Measurements from ENCODE around the gene MEG3.
"Not testable (repeated sequence)": the region's sequence is repeated elsewhere in the genome, so short reads cannot be mapped to it uniquely, and the experiment has no call there.

MEG3 gene

DNA sequence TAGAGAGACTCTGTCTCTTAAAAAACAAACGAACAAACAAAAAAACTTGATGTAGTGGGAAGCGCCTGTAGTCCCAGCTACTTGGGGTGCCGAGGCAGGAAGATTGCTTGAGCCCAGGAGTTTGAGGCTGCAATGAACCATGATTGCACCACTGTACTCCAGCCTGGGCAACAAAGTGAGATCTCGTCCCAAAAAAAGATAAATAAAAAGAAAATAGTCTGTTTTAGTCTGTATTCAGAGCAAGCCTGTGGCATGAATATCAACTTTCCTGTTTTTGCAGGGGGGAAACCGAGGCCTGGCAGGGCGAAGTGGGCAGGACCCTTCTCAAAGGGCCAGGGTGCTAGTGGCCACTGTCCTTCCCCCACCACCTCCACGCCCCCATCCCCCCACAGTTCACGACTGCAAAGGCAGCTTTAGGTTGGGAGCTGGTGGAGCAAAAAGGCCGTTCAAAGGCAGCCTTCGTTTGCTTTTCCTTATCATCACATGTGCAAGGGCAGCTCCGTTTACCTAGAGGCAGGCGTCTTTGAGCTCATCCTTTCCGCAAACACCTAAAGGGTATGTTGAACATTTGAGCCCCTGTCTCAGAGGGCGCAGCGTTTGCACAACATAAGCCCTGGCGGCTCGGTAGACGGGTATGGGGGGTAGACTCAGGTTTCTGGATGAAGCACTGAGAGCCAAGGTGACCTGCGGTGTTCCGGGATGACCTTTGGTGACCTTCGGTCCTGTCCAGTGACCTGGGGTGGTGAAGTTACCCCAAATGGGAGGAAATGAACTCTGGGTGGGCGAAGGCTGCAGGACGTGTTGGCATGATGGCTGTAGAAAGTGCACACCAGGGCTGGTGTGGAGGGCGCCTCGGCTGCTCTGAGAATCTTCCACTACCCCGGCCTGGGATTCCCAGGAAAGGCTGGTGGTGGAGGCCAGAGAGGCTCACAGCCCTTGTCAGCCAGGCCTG, 8.7 kb upstream of the MEG3 start:
- TF ChIP-seq CTCF (conservative IDR thresholded peaks at IDR 0.05) = no peak
- H3K27ac ChIP-seq = no peak overlapping the region

DNA sequence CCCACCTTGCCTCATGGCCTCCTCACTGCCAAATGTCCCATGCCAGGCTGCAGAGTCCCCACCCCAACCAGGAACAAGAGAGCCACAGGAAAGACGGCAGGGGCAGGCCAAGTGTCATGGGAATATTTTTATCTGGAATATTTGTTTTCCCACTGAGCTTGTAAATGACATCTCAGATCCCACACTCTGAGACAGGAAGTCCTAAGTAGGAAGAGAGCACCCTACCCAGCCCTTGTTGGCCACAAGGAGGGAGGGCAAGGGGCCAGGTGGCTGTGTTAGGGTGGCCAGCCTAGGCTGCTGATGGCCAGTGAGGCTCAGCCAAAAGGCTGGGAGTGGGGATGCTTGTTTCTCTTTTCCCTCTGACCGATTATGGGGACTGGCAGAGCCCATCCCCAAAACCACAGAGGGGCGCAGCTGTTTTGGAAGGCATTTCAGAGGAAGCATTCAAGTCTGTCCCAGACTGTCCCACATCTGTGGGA, 7.7 kb upstream of the MEG3 start:
- no peak for TF ChIP-seq CTCF (conservative IDR thresholded peaks at IDR 0.05)
- H3K27ac ChIP-seq = no peak overlapping the region

DNA sequence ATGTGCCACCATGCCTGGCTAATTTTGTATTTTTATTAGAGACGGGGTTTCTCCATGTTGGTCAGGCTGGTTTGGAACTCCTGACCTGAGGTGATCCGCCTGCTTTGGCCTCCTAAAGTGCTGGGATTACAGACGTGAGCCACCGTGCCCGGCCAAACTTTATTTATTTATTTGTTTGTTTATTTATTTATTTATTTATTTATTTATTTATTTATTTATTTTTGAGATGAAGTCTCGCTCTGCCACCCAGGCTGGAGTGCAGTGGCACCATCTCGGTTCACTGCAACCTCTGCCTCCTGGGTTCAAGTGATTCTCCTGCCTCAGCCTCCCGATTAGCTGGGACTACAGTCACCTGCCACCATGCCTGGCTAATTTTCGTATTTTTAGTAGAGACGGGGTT, 7.0 kb upstream of the MEG3 start:
- H3K27ac ChIP-seq = not testable (repeated sequence)

DNA sequence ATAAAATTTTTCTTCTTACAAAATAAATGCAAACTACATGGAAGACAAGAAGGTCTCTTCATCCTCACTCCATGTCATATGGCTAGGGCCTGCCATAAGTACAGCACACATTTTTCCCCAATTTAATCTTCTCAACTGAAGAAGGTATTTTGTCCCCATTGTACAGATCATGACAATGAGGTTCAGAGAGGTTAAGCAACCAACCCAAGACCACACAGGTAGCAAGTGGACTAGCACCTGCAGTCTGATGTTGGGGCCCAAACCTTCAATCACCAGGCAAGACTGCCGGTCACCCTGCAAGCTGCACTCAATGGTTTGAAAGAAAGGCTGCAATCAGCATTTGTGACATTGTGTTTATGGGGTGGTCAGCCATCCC, 6.5 kb upstream of the MEG3 start:
- H3K27ac ChIP-seq = no peak overlapping the region
- no peak for TF ChIP-seq CTCF (conservative IDR thresholded peaks at IDR 0.05)

GRCh38 chr14:100819829-100820475, 6.0 kb upstream of the MEG3 start:
- no peak overlapping the region for H3K27ac ChIP-seq

DNA sequence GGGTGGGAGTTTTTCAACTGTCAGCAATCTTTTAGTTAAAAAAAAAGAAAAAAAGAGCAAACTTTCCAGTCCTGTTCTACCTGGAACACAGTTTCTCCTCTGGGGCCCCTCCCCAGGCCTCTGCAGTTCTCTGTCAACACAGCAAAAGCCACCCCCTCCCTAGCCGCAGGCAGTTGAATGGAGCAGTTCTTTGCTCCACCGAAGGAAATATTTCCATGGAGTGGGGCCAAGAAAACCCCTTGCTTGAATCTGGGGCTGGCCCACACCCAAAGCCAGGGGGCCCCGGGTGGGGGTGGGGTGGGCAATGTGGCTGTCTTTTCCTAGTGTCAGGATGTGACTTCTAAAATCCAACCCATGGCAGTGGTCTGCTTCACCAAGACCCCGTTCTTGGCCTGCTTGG, 5.0 kb upstream of the MEG3 start:
- no peak overlapping the region for H3K27ac ChIP-seq

More at GRCh38 chr14:100819829-100820475, 6.0 kb upstream of the MEG3 start:
- TF ChIP-seq CTCF (conservative IDR thresholded peaks at IDR 0.05) = no peak

GRCh38 chr14:100822013-100822412, 3.9 kb upstream of the MEG3 start:
- no peak for TF ChIP-seq CTCF (conservative IDR thresholded peaks at IDR 0.05)
- H3K27ac ChIP-seq = no peak overlapping the region

More for the DNA sequence above, 5.0 kb upstream of the MEG3 start:
- no peak for TF ChIP-seq CTCF (conservative IDR thresholded peaks at IDR 0.05)
